Breast epithelium (tissue), 4 donors: ENCODE results near the gene G6PD. TPM values are rescaled to one million over a fixed set of nuclear protein-coding genes. Genes with fewer than 3 reads are reported as not detected.
"Not testable (repeated sequence)": the region's sequence is repeated elsewhere in the genome, so short reads cannot be mapped to it uniquely, and the experiment has no call there.

Experiments
- DNase-seq, 2 donors: peaks; one replicate each; pipeline ENCODE4 v3.0.0-alpha.2; 2019; ENCODE audit warnings: low spot score in 2 of 2
- H3K27ac ChIP-seq, 2 donors: fragments of 200-600 bp; sonication (generic) in 1 of 2; one replicate each; pipeline ENCODE4 v1.5.1; 2016 to 2019; ENCODE audit warnings: mild to moderate bottlenecking in 1 of 2
- H3K27me3 ChIP-seq, 2 donors: fragments of 200-600 bp; sonication (generic) in 1 of 2; one replicate each; pipeline versions ENCODE4 v1.5.1 to v1.6.0; 2017 to 2019; ENCODE audit warnings: control low read depth in 1 of 2, mild to moderate bottlenecking in 1 of 2
- H3K36me3 ChIP-seq: fragments of 200-600 bp; one replicate; pipeline ENCODE4 v1.5.1; 2019
- H3K4me1 ChIP-seq, 2 donors: fragments of 200-600 bp; sonication (generic); one replicate each; pipeline ENCODE4 v1.5.1; 2016 to 2019; ENCODE audit warnings: control low read depth in 1 of 2
- H3K4me3 ChIP-seq, 3 donors: fragments of 200-600 bp; sonication (generic); 1 replicate in 2 of 3; 2 replicates in 1 of 3; pipeline ENCODE4 v1.5.1; 2016 to 2019; ENCODE audit warnings: mild to moderate bottlenecking in 3 of 3, moderate library complexity in 2 of 3
- H3K9me3 ChIP-seq, 2 donors: fragments of 200-600 bp; sonication (generic) in 1 of 2; one replicate each; pipeline ENCODE4 v1.5.1; 2016 to 2019; ENCODE audit warnings: control low read depth in 1 of 2
- POLR2A ChIP-seq: fragments of 450-650 bp; IDR thresholded peaks from one replicate; pipeline ENCODE4 v1.6.1; 2016; ENCODE audit warnings: antibody characterized with exemption, mild to moderate bottlenecking, moderate library complexity
- POLR2AphosphoS5 ChIP-seq, 3 donors: sonication (generic); formaldehyde crosslinking; IDR thresholded peaks; one replicate each; pipeline ENCODE4 v1.6.1; 2017; ENCODE audit warnings: antibody characterized with exemption in 3 of 3
- intact Hi-C: fragments of 100-400 bp; cut with DNase I; formaldehyde crosslinking; loops from one replicate; pipeline ENCODE4 v1.15.1; 2023; ENCODE audit warnings: low total_unique reads
- total RNA-seq, 3 donors: library from RNA; depleted of rRNA; stranded (reverse); fragments of >200 nt; gene quantifications; one replicate each; pipeline ENCODE4 v1.1.0, GENCODE V29; 2016
- TF ChIP-seq, protein P1 (sequence below), 3 donors: fragments of 450-650 bp; IDR thresholded peaks; one replicate each; pipeline ENCODE4 v1.5.1; 2016 to 2017; ENCODE audit warnings: antibody characterized with exemption in 3 of 3, mild to moderate bottlenecking in 3 of 3, moderate library complexity in 3 of 3

G6PD gene
- total RNA-seq, 3 donors from 2014 or later, result 25.6 to 45.2 (median 38.2) TPM

DNA sequence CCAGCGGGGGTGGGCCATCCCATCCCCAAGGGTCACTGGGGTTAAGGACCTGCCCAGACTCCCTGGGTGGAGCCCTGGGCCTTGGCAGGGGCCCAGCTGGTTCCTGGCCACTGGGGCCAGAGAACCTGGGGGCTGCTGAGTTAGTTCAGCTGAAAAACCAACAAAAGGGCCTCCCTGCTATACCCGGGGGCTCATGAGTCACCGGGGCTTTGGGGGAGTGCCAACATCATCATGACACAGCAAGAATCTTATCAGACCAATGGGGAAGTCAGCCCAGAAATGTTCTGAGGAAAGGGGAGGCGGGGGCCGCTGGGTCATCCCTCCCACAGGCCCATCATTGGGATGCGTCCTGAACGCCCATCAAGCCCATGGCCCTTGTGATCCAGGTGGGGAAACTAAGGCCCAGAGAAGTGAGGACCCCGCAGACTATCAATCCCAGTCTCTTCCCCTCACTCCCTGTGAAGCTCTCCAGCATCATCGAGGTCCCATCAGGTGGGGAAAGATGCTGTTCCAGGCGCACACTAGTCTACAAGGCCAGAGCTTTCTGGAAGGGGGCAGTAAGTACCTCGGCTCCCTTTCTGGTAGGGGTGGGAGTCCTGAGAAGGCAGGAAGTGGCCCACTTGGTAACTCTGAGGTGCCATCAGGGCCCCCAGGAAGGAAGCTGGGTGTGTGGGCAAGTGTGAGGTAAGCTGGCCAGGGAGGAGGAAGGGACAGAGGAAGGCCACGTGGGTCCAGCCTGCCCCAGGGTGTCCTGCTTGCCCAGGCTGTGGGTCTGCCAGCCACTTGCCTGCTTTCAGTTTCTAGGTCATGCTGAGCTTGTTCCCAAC lies 4.5 kb downstream of the G6PD start:
- no peaks in the 10 kb centered on the region for H3K9me3 ChIP-seq
- H3K4me1 ChIP-seq, result no peaks in the 10 kb centered on the region
- peaks cover 0 to 40% of the 10 kb centered on the region in 2 donors for H3K27me3 ChIP-seq
- no peaks in the 10 kb centered on the region for H3K36me3 ChIP-seq
- peak overlapping the region in 2 of 3 donors; percentile 4 to 29 for H3K4me3 ChIP-seq
- H3K27ac ChIP-seq, result peak overlapping the region; percentile 89 to 94
- intact Hi-C loops, result no loop called here
- DNase-seq, result peak; percentile 52 to 62
- TF ChIP-seq POLR2AphosphoS5 (IDR thresholded peaks at IDR 0.05), result peak in 1 of 3 donors; percentile 17
- TF ChIP-seq, protein P1, sequence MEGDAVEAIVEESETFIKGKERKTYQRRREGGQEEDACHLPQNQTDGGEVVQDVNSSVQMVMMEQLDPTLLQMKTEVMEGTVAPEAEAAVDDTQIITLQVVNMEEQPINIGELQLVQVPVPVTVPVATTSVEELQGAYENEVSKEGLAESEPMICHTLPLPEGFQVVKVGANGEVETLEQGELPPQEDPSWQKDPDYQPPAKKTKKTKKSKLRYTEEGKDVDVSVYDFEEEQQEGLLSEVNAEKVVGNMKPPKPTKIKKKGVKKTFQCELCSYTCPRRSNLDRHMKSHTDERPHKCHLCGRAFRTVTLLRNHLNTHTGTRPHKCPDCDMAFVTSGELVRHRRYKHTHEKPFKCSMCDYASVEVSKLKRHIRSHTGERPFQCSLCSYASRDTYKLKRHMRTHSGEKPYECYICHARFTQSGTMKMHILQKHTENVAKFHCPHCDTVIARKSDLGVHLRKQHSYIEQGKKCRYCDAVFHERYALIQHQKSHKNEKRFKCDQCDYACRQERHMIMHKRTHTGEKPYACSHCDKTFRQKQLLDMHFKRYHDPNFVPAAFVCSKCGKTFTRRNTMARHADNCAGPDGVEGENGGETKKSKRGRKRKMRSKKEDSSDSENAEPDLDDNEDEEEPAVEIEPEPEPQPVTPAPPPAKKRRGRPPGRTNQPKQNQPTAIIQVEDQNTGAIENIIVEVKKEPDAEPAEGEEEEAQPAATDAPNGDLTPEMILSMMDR (IDR thresholded peaks at IDR 0.05), result no peak

DNA sequence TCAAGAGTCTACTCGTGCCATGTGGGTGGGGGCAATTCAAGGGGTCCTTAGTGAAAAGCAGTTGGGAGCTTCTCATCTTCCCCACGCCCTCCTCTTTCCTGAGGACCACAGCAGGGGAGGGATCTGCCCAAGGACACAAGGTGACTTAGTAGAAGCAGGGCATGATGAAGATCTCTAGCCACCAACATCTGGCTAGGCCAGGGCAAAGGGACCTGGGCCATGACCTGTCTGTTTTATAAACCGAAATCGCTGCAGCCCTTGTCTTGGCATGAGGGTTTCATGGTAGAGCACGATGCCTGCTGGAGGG lies 5.1 kb downstream of the G6PD start:
- no peaks in the 10 kb centered on the region for H3K36me3 ChIP-seq
- H3K27me3 ChIP-seq, result peaks cover 0 to 40% of the 10 kb centered on the region in 2 donors
- DNase-seq, result no peak
- H3K4me3 ChIP-seq, result peak overlapping the region in 1 of 3 donors; percentile 22
- peak overlapping the region; percentile 89 to 94 for H3K27ac ChIP-seq
- no peaks in the 10 kb centered on the region for H3K4me1 ChIP-seq
- no peaks in the 10 kb centered on the region for H3K9me3 ChIP-seq
- intact Hi-C loops, result no loop called here
- TF ChIP-seq POLR2A (no peak), POLR2AphosphoS5 (IDR thresholded peaks at IDR 0.05) (no peak)
- TF ChIP-seq, protein P1 (IDR thresholded peaks at IDR 0.05), result no peak

DNA sequence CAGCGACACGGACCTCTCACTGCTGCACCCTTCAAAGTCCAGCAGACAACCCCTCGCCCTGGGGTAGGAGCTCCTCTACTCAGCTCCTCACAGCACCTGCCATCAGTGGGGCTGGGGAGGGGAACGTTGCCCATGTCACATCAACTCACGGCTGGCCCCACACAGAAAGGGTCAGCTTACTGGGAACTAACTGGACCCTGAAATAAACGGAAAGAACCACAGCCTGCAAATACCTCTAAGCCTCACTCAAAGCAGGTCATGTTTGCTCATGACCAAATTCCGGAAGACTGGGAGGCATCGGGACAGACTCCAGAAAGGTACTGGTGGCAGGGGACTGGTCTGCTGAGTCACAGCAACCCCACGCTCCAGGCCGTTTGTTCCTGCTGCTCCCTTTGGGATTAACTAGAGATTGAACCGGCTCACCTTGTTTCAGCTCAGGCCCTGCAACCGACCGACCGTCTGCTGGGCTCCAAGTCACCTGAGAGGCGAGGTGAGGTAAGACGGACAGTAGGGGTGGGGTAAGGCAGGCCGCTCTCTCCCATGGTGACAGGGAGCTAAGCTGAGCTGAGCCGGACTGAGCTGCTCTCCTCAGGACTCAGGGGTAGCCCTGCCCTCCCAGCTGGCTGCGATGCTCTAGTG lies 5.6 kb downstream of the G6PD start:
- H3K27me3 ChIP-seq, result peaks cover 0 to 43% of the 10 kb centered on the region in 2 donors
- peak overlapping the region in 1 of 3 donors; percentile 22 for H3K4me3 ChIP-seq
- H3K9me3 ChIP-seq, result no peaks in the 10 kb centered on the region
- no peaks in the 10 kb centered on the region for H3K36me3 ChIP-seq
- peak overlapping the region; percentile 89 to 94 for H3K27ac ChIP-seq
- TF ChIP-seq POLR2A (no peak), POLR2AphosphoS5 (IDR thresholded peaks at IDR 0.05) (peak in 1 of 3 donors; percentile 37)
- peak; percentile 78 to 86 for DNase-seq
- intact Hi-C loops, result no loop called here
- H3K4me1 ChIP-seq, result no peaks in the 10 kb centered on the region

DNA sequence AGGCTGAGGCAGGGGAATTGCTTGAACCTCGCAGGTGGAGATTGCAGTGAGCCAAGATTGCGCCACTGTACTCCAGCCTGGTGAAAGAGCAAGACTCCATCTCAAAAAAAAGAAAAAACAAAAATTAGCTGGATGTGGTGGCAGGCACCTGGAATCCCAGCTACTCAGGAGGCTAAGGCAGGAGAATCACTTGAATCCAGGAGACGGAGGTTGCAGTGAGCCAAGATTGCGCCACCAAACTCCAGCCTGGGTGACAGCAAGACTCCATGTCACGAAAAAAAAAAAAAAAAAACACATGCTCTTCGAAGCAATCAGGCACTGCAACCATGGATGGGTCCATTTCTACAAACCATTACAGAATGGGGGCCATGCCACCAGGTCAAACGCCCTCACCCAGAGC lies 6.3 kb downstream of the G6PD start:
- H3K36me3 ChIP-seq, H3K4me3 ChIP-seq, H3K9me3 ChIP-seq, DNase-seq, H3K4me1 ChIP-seq, intact Hi-C loops: not testable (repeated sequence)
- Histone ChIP-seq H3K27ac (peak overlapping the region; percentile 89 to 94), H3K27me3 (peaks cover 0 to 49% of the 10 kb centered on the region in 2 donors)

DNA sequence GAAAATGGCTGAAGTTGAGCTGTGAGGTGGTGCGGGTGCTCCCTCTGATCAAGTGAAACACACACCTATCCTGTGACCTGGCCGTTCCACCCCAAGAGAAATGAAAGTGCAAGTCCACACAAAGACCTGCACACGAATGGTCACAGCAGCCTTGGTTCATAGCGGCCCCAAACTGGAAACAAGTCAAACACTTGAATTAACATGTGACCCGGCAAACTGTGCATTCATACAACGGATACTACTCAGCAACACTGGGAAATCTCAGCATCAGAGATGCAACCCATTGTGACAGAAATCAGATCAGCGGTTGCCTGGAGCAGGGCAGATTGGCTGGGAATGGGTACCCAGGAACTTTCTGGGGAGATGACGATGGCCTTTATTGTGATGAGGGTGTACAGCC lies 7.6 kb downstream of the G6PD start:
- H3K4me3 ChIP-seq, result no peak overlapping the region
- no peaks in the 10 kb centered on the region for H3K36me3 ChIP-seq
- no peaks in the 10 kb centered on the region for H3K4me1 ChIP-seq
- H3K27me3 ChIP-seq, result peaks cover 0 to 51% of the 10 kb centered on the region in 2 donors
- DNase-seq, result no peak
- no peaks in the 10 kb centered on the region for H3K9me3 ChIP-seq
- intact Hi-C loops, result loop anchor here (2.0 kb wide), 1 partner anchor 24 kb away; no protein-coding TSS in a partner anchor
- H3K27ac ChIP-seq, result no peak overlapping the region
- TF ChIP-seq, protein P1 (IDR thresholded peaks at IDR 0.05), result no peak
- TF ChIP-seq POLR2A, result no peak
- TF ChIP-seq POLR2AphosphoS5 (IDR thresholded peaks at IDR 0.05), result no peak

DNA sequence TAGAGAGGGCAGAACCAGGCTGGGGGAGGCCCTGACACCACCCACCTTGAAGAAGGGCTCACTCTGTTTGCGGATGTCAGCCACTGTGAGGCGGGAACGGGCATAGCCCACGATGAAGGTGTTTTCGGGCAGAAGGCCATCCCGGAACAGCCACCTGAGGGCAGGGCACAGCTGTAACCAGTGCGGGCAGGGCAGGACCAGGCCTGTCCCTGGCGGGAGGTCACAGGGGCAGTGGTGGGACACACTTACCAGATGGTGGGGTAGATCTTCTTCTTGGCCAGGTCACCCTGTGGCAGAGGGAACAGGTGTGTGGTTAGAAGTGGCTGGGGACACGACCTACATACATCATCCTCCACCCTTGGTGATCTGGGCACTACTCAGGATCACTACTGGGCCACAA lies 10.8 kb downstream of the G6PD start:
- intact Hi-C loops, result no loop called here

More for the DNA sequence above, 10.8 kb downstream of the G6PD start:
- TF ChIP-seq, protein P1 (IDR thresholded peaks at IDR 0.05), result no peak
- no peak for TF ChIP-seq POLR2A
- TF ChIP-seq POLR2AphosphoS5 (IDR thresholded peaks at IDR 0.05), result no peak
- H3K27me3 ChIP-seq, result peaks cover 0 to 26% of the 10 kb centered on the region in 2 donors
- DNase-seq, result no peak
- H3K4me3 ChIP-seq, result no peak overlapping the region
- H3K27ac ChIP-seq, result no peak overlapping the region
- H3K36me3 ChIP-seq, result no peaks in the 10 kb centered on the region
- no peaks in the 10 kb centered on the region for H3K4me1 ChIP-seq
- H3K9me3 ChIP-seq, result no peaks in the 10 kb centered on the region
